Stimulated activated memory B cell treated with anti-CD40 and anti-IgM and Interleukin-4, amounts not matched to agents 10 μg/mL and 1 μg/mL and 100 μg/mL, for 72 hours (primary cell): ENCODE data around the gene TSPAN14.

ENCODE experiments used
- ATAC-seq: fragments of 150-1000 bp; cut with Tn5 transposase; 2 replicates; pipeline ENCODE4 v1.10.0; 2021
- H3K27ac Mint-ChIP-seq: one replicate; pipeline ENCODE4 v1.8.0; 2022; ENCODE audit warnings: mild to moderate bottlenecking, mixed read lengths
- H3K27me3 Mint-ChIP-seq: one replicate; pipeline ENCODE4 v1.8.0; 2022; ENCODE audit warnings: mixed read lengths
- H3K36me3 Mint-ChIP-seq: one replicate; pipeline ENCODE4 v1.8.0; 2022; ENCODE audit warnings: mixed read lengths
- H3K4me1 Mint-ChIP-seq: one replicate; pipeline ENCODE4 v1.8.0; 2022; ENCODE audit warnings: mixed read lengths
- H3K4me3 Mint-ChIP-seq: one replicate; pipeline ENCODE4 v1.8.0; 2022; ENCODE audit warnings: mild to moderate bottlenecking, moderate library complexity, mixed read lengths
- H3K9me3 Mint-ChIP-seq: one replicate; pipeline ENCODE4 v1.8.0; 2022; ENCODE audit warnings: mixed read lengths

The TSPAN14 gene

DNA sequence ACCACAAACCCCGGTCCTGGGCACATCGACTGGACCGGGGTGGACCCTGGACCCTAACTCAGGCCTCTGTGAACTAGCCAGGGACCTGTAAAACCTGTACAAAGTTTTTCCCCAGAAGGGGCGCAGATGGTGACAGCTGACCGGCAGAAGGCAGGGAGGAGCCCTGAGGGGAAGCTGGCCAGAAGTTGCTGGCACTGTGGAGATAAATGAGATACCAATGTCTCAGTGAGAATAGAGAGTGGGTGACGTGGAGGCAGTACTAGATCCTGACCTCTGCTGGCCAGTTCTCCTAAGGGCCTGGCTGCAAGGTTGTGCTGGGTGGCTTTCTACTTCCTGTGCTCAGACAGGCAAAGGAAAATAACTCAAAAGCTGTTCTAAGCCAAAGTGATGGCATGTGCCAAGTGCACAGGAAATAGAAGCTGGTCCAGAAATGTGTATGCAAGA is 10.6 kb upstream of the TSPAN14 start:
- no peak for ATAC-seq
- Mint-ChIP-seq H3K9me3 (no peaks in the 10 kb centered on the region), H3K36me3 (no peaks in the 10 kb centered on the region), H3K4me1 (peaks cover 16% of the 10 kb centered on the region), H3K27ac (peak overlapping the region; percentile 57), H3K27me3 (no peaks in the 10 kb centered on the region), H3K4me3 (no peak overlapping the region)

DNA sequence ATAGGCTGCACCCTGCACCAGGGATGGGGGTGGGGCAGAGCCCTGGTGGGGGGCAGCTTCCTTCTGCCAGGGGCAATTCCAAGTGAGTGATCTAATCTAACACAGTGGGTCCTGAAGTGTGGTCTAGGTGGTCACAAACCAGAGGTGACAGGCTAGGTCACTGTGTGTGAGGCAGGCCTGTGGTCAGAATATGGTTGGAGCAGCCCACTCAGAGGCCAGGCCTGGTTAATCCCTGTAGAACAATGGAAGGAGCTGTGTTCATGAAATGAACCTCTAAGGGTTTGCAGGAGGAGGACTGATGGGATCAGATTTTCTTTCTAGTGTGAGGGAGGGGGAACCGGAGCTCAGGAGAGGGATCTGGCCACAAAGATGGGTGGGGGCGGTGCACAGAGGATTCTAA is 10.0 kb upstream of the TSPAN14 start:
- Mint-ChIP-seq H3K4me3 (no peak overlapping the region), H3K27me3 (no peaks in the 10 kb centered on the region), H3K9me3 (no peaks in the 10 kb centered on the region), H3K27ac (peak overlapping the region; percentile 57), H3K36me3 (no peaks in the 10 kb centered on the region), H3K4me1 (peaks cover 20% of the 10 kb centered on the region)
- no peak for ATAC-seq

GRCh38 chr10:80444646-80445319 is 9.3 kb upstream of the TSPAN14 start:
- no peaks in the 10 kb centered on the region for H3K9me3 Mint-ChIP-seq
- peaks cover 24% of the 10 kb centered on the region for H3K4me1 Mint-ChIP-seq
- no peak overlapping the region for H3K4me3 Mint-ChIP-seq
- peak; percentile 66 for ATAC-seq
- H3K27ac Mint-ChIP-seq = peak overlapping the region; percentile 57
- H3K27me3 Mint-ChIP-seq = no peaks in the 10 kb centered on the region
- H3K36me3 Mint-ChIP-seq = no peaks in the 10 kb centered on the region

DNA sequence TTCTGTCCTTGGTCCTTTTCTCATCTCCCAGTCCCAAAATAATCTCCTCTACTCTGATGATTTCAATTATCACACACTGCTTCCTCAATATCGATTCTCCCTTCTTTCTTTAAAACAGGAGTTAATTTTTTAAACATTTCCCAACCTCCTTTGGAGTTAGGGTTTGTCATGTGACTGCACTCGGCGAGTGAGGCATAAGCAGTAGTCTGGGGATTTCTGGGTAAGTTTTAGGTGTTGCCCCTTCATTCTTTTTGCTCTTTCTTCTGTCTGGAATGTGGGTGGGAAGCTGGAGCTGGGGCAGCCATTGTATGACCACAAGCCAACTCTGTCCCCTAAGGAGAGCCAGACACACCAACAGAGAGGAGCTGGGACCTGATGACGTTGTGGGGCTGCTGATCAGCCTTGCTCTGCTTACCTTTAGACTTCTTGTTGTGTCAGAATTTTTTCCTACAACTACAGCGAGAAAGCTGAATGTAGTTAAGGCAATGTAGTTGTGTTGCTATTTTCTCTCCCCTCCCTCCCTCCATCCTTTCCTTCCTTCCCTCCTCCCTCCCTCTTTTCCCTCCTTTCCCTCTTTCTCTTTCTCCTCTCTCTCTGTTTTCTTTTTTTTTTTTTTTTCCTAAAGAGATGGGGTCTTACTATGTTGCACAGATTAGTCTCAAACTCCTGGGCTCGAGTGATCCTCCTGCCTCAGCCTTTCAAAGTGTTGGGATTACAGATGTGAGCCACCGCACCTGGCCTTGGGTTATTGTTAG is 6.5 kb upstream of the TSPAN14 start:
- peaks cover 24% of the 10 kb centered on the region for H3K4me1 Mint-ChIP-seq
- no peaks in the 10 kb centered on the region for H3K9me3 Mint-ChIP-seq
- H3K4me3 Mint-ChIP-seq = no peak overlapping the region
- H3K27ac Mint-ChIP-seq = peak overlapping the region; percentile 15
- no peaks in the 10 kb centered on the region for H3K27me3 Mint-ChIP-seq
- H3K36me3 Mint-ChIP-seq = no peaks in the 10 kb centered on the region
- ATAC-seq = no peak

- no peaks in the 10 kb centered on the region for H3K9me3 Mint-ChIP-seq
- no peak overlapping the region for H3K4me3 Mint-ChIP-seq
- ATAC-seq = no peak
- H3K27me3 Mint-ChIP-seq = no peaks in the 10 kb centered on the region
- peaks cover 26% of the 10 kb centered on the region for H3K4me1 Mint-ChIP-seq
- H3K36me3 Mint-ChIP-seq = no peaks in the 10 kb centered on the region
- peak overlapping the region; percentile 15 for H3K27ac Mint-ChIP-seq
These were observed 5.7 kb upstream of the TSPAN14 start for GRCh38 chr10:80448209-80448942.

DNA sequence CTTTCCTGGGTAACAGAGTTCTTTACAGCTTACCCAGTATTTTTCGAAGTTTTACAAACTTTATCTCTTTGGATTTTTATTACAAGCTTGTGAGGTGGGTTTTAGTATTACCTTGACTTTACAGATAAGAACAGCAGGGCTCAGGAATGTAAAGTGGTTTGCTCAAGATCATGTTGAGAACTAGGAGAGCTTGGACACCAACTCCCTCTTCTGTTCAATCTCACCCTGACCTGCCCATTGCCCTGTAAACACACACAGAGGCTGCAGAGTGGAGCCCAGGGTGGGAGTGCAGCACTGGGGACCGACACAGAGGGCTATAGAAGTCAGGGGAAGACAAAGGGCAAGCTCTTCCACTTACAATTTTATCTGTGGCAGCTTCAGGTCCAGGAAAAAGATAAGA is 4.6 kb upstream of the TSPAN14 start:
- Mint-ChIP-seq H3K27ac (peak overlapping the region; percentile 15), H3K36me3 (no peaks in the 10 kb centered on the region), H3K9me3 (no peaks in the 10 kb centered on the region), H3K27me3 (no peaks in the 10 kb centered on the region), H3K4me3 (no peak overlapping the region), H3K4me1 (peaks cover 26% of the 10 kb centered on the region)
- ATAC-seq = no peak

- no peaks in the 10 kb centered on the region for H3K9me3 Mint-ChIP-seq
- peaks cover 37% of the 10 kb centered on the region for H3K4me1 Mint-ChIP-seq
- H3K4me3 Mint-ChIP-seq = no peak overlapping the region
- H3K27ac Mint-ChIP-seq = no peak overlapping the region
- H3K27me3 Mint-ChIP-seq = no peaks in the 10 kb centered on the region
- H3K36me3 Mint-ChIP-seq = no peaks in the 10 kb centered on the region
- no peak for ATAC-seq
These were observed 3.0 kb upstream of the TSPAN14 start for GRCh38 chr10:80451132-80451531.

- Mint-ChIP-seq H3K4me3 (no peak overlapping the region), H3K9me3 (no peaks in the 10 kb centered on the region), H3K27ac (no peak overlapping the region), H3K4me1 (peaks cover 43% of the 10 kb centered on the region), H3K27me3 (no peaks in the 10 kb centered on the region), H3K36me3 (no peaks in the 10 kb centered on the region)
- no peak for ATAC-seq
These were observed 2.0 kb upstream of the TSPAN14 start for GRCh38 chr10:80452069-80452468.

- Mint-ChIP-seq H3K4me3 (no peak overlapping the region), H3K27ac (no peak overlapping the region), H3K9me3 (no peaks in the 10 kb centered on the region), H3K27me3 (no peaks in the 10 kb centered on the region), H3K4me1 (peaks cover 38% of the 10 kb centered on the region), H3K36me3 (no peaks in the 10 kb centered on the region)
- ATAC-seq = no peak
These were observed 1.5 kb upstream of the TSPAN14 start for GRCh38 chr10:80452640-80453039.

DNA sequence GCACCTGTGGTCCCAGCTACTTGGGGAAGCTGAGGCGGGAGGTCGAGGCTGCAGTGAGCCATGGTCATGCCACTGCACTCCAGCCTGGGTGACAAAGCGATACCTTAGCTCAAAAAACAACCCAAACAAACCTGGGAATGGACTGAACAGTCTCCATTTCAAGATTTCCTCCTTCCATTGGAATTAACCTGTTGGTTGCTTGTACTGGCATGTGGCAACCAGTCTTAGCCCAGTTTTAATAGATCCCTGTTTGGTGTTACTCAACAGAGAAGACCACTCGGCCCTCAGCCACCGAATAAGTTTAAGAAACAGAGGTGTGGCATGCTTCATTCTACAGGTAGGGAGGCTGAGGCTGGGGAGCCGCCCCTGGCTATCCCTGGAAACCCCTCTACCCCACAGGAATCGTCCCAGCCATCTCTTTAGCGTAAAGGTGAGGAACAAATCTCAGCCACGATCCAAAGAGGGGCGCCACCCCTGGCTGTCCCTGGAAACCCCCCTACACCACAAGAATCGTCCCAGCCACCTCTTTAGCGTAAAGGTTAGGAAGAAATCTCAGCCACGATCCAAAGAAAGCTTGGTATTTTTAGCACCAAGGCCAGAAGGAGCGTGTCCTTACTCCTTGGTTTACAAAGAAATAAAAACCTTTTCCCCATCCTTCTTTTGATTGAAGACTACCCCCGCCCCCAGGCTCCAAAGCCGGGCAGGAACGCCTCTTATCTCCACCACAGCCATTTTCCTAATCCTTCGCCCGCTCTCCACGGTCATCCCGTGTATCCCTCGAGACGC is 861 bp upstream of the TSPAN14 start:
- Mint-ChIP-seq H3K4me3 (peak overlapping the region; percentile 85), H3K36me3 (no peaks in the 10 kb centered on the region), H3K4me1 (peaks cover 44% of the 10 kb centered on the region), H3K27me3 (no peaks in the 10 kb centered on the region), H3K9me3 (no peaks in the 10 kb centered on the region), H3K27ac (peak overlapping the region; percentile 73)
- no peak for ATAC-seq

GRCh38 chr10:80454513-80455460 is 677 bp downstream of the TSPAN14 start:
- H3K4me1 Mint-ChIP-seq = peaks cover 51% of the 10 kb centered on the region
- H3K27me3 Mint-ChIP-seq = no peaks in the 10 kb centered on the region
- no peaks in the 10 kb centered on the region for H3K9me3 Mint-ChIP-seq
- H3K36me3 Mint-ChIP-seq = no peaks in the 10 kb centered on the region
- H3K27ac Mint-ChIP-seq = peak overlapping the region; percentile 81
- peak overlapping the region; percentile 92 for H3K4me3 Mint-ChIP-seq
- ATAC-seq = peak; percentile 57

GRCh38 chr10:80455461-80456349 is 1.6 kb downstream of the TSPAN14 start:
- H3K27me3 Mint-ChIP-seq = no peaks in the 10 kb centered on the region
- H3K4me1 Mint-ChIP-seq = peaks cover 60% of the 10 kb centered on the region
- H3K36me3 Mint-ChIP-seq = no peaks in the 10 kb centered on the region
- H3K9me3 Mint-ChIP-seq = no peaks in the 10 kb centered on the region
- peak overlapping the region; percentile 92 for H3K4me3 Mint-ChIP-seq
- ATAC-seq = no peak
- peak overlapping the region; percentile 81 for H3K27ac Mint-ChIP-seq

DNA sequence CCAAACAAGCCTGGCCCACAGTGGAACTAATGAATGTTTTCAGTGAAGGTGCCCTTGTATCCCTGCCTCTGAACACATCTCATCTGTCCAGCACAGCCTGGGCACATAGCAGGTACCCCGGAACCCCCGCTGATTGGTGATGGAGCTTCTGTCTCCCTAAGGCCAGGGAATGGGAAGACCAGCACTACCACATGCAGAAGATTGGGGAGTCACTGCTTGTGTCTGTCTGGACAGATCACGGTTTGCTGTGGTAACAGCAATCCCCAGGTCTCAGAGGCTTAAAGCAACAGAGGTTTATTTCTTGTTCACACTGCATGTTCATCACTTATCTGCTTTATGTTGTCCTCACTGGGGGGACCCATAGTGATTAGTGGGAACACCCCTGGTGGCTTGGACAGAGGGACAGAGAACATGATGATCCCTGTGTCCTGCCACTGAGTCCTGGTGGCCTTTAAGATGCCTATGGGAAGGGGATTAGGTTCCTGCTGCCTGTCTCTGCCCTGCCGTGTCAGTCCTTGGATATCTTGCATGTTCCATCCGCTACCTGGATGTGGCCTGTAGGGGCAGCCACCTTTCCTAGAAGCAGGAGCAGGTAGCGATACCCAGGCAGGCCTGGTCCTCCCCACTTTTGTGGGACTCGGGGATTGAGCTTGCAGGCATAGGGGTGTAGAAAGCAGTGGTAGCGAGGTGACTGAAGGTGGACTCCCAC is 3.6 kb downstream of the TSPAN14 start:
- H3K9me3 Mint-ChIP-seq = no peaks in the 10 kb centered on the region
- H3K27ac Mint-ChIP-seq = peak overlapping the region; percentile 82
- H3K4me3 Mint-ChIP-seq = peak overlapping the region; percentile 34
- H3K4me1 Mint-ChIP-seq = peaks cover 80% of the 10 kb centered on the region
- ATAC-seq = no peak
- no peaks in the 10 kb centered on the region for H3K27me3 Mint-ChIP-seq
- H3K36me3 Mint-ChIP-seq = no peaks in the 10 kb centered on the region
